Activated CD8-positive, alpha-beta memory T cell treated with anti-CD3 and anti-CD28 coated beads, Interleukin-2, amount 50 U/mL, for 4 hours (primary cell): ENCODE measurements around the gene AAMDC.

Experiments
- DNase-seq: peaks from one replicate; pipeline ENCODE4 v3.0.0-alpha.2; 2020

The AAMDC gene

GRCh38 chr11:77820565-77821348 is at the start of gene AAMDC, which contains the start of gene RSF1:
Gene AAMDC, plus strand, starts transcription at chr11:77821144. Its CDS starts 21,353 bp downstream, at chr11:77842497.
Gene RSF1, minus strand, starts transcription at chr11:77820722. Its CDS starts 8 bp downstream, at chr11:77820714.
- DNase-seq = peak; percentile 95

- DNase-seq = no peak
These were observed 45.0 kb upstream of the AAMDC start for GRCh38 chr11:77775936-77776335.

- DNase-seq = no peak
These were observed 44.5 kb upstream of the AAMDC start for GRCh38 chr11:77776455-77776854.

GRCh38 chr11:77778118-77778517 is 42.8 kb upstream of the AAMDC start:
- no peak for DNase-seq

GRCh38 chr11:77778549-77778948 is 42.4 kb upstream of the AAMDC start:
- no peak for DNase-seq

GRCh38 chr11:77779935-77780334 is 41.0 kb upstream of the AAMDC start:
- DNase-seq = no peak

GRCh38 chr11:77783025-77783424 is 37.9 kb upstream of the AAMDC start:
- no peak for DNase-seq

GRCh38 chr11:77784572-77784971 is 36.4 kb upstream of the AAMDC start:
- no peak for DNase-seq

- DNase-seq = no peak
These were observed 31.7 kb upstream of the AAMDC start for GRCh38 chr11:77789061-77789730.

GRCh38 chr11:77789731-77790476 is 31.0 kb upstream of the AAMDC start:
- DNase-seq = no peak

- no peak for DNase-seq
These were observed 29.6 kb upstream of the AAMDC start for GRCh38 chr11:77791301-77791700.

GRCh38 chr11:77793972-77794371 is 27.0 kb upstream of the AAMDC start:
- no peak for DNase-seq

- no peak for DNase-seq
These were observed 21.6 kb upstream of the AAMDC start for GRCh38 chr11:77799338-77799737.

GRCh38 chr11:77800449-77800848 is 20.5 kb upstream of the AAMDC start:
- DNase-seq = no peak

GRCh38 chr11:77801477-77801876 is 19.5 kb upstream of the AAMDC start:
- no peak for DNase-seq

GRCh38 chr11:77806415-77806814 is 14.5 kb upstream of the AAMDC start:
- no peak for DNase-seq

- DNase-seq = no peak
These were observed 14.0 kb upstream of the AAMDC start for GRCh38 chr11:77806993-77807392.

- no peak for DNase-seq
These were observed 7.7 kb upstream of the AAMDC start for GRCh38 chr11:77813256-77813655.

GRCh38 chr11:77814848-77815247 is 6.1 kb upstream of the AAMDC start:
- DNase-seq = no peak

- no peak for DNase-seq
These were observed 5.5 kb upstream of the AAMDC start for GRCh38 chr11:77815459-77815858.

- peak; percentile 82 for DNase-seq
These were observed 1.5 kb upstream of the AAMDC start for GRCh38 chr11:77819411-77819920.

GRCh38 chr11:77819921-77820564 is 901 bp upstream of the AAMDC start:
- DNase-seq = peak; percentile 39

- DNase-seq = peak; percentile 16
These were observed 456 bp downstream of the AAMDC start for GRCh38 chr11:77821349-77821851.
